ENCODE results near the gene FAM222A. TPM values are rescaled to one million over a fixed set of nuclear protein-coding genes. Genes with fewer than 3 reads are reported as not detected.

FAM222A gene
- total RNA-seq, 4 donors from 2014 or later: 1.4 to 3.0 (median 1.8) TPM

GRCh38 chr12:109735825-109736551 is 22.4 kb downstream of the FAM222A start:
- H3K9me3 ChIP-seq: no peaks in the 10 kb centered on the region
- DNase-seq: peak; percentile 4
- H3K36me3 ChIP-seq: no peaks in the 10 kb centered on the region
- no peaks in the 10 kb centered on the region for H3K4me1 ChIP-seq
- no peak overlapping the region for H3K4me3 ChIP-seq
- no peak overlapping the region for H3K27ac ChIP-seq
- in situ Hi-C loops (cut with MboI; ENCODE audit: low pct_ligation_motif_present in 1 of 4, low pct_unique_long_range_greater_than_20kb in 1 of 4, low sequenced_read_pairs in 3 of 4): no loop called here
- no peak for TF ChIP-seq POLR2A (IDR thresholded peaks at IDR 0.05)
- no peak for TF ChIP-seq CTCF (IDR thresholded peaks at IDR 0.05)
- no peak for TF ChIP-seq EP300 (IDR thresholded peaks at IDR 0.05; ENCODE audit: low read depth)
- no peak for TF ChIP-seq POLR2AphosphoS5 (IDR thresholded peaks at IDR 0.05)
- intact Hi-C loops (cut with DNase I; ENCODE audit: low total_unique reads): no loop called here
- WGBS, 2 donors (ENCODE audit: low coverage in 1 of 2): 67 to 69% methylated on average over 3 to 9 of the region's 9 CpGs
- H3K27me3 ChIP-seq: no peaks in the 10 kb centered on the region

- no peaks in the 10 kb centered on the region for H3K36me3 ChIP-seq
- no peaks in the 10 kb centered on the region for H3K9me3 ChIP-seq
- no peak overlapping the region for H3K4me3 ChIP-seq
- in situ Hi-C loops (cut with MboI; ENCODE audit: low pct_ligation_motif_present in 1 of 4, low pct_unique_long_range_greater_than_20kb in 1 of 4, low sequenced_read_pairs in 3 of 4) (no loop called here), intact Hi-C loops (cut with DNase I; ENCODE audit: low total_unique reads) (no loop called here)
- H3K27ac ChIP-seq: no peak overlapping the region
- WGBS, 2 donors (ENCODE audit: low coverage in 1 of 2): 49 to 100% methylated on average over 1 to 12 of the region's 12 CpGs
- H3K4me1 ChIP-seq: no peaks in the 10 kb centered on the region
- DNase-seq: no peak
- TF ChIP-seq CTCF (IDR thresholded peaks at IDR 0.05) (no peak), EP300 (IDR thresholded peaks at IDR 0.05; ENCODE audit: low read depth) (no peak), POLR2A (IDR thresholded peaks at IDR 0.05) (no peak), POLR2AphosphoS5 (IDR thresholded peaks at IDR 0.05) (no peak)
- no peaks in the 10 kb centered on the region for H3K27me3 ChIP-seq
Observed at GRCh38 chr12:109736552-109737108, 23.0 kb downstream of the FAM222A start.

- H3K9me3 ChIP-seq: no peaks in the 10 kb centered on the region
- in situ Hi-C loops (cut with MboI; ENCODE audit: low pct_ligation_motif_present in 1 of 4, low pct_unique_long_range_greater_than_20kb in 1 of 4, low sequenced_read_pairs in 3 of 4): no loop called here
- no peak for TF ChIP-seq EP300 (IDR thresholded peaks at IDR 0.05; ENCODE audit: low read depth)
- no peak for TF ChIP-seq CTCF (IDR thresholded peaks at IDR 0.05)
- no peak for TF ChIP-seq POLR2A (IDR thresholded peaks at IDR 0.05)
- TF ChIP-seq POLR2AphosphoS5 (IDR thresholded peaks at IDR 0.05): no peak
- H3K4me1 ChIP-seq: no peaks in the 10 kb centered on the region
- 58% methylated on average over 1 of the region's 1 CpG; no CpG with 5 or more reads in 1 of the 2 donors for WGBS, 2 donors (ENCODE audit: low coverage in 1 of 2)
- no peaks in the 10 kb centered on the region for H3K27me3 ChIP-seq
- H3K4me3 ChIP-seq: no peak overlapping the region
- no peaks in the 10 kb centered on the region for H3K36me3 ChIP-seq
- H3K27ac ChIP-seq: no peak overlapping the region
- no peak for DNase-seq
- intact Hi-C loops (cut with DNase I; ENCODE audit: low total_unique reads): no loop called here
Observed at GRCh38 chr12:109737126-109737525, 23.5 kb downstream of the FAM222A start.

- H3K27me3 ChIP-seq: no peaks in the 10 kb centered on the region
- intact Hi-C loops (cut with DNase I; ENCODE audit: low total_unique reads) (no loop called here), in situ Hi-C loops (cut with MboI; ENCODE audit: low pct_ligation_motif_present in 1 of 4, low pct_unique_long_range_greater_than_20kb in 1 of 4, low sequenced_read_pairs in 3 of 4) (no loop called here)
- no peak overlapping the region for H3K27ac ChIP-seq
- 46 to 60% methylated on average over 2 to 7 of the region's 7 CpGs for WGBS, 2 donors (ENCODE audit: low coverage in 1 of 2)
- H3K9me3 ChIP-seq: no peaks in the 10 kb centered on the region
- no peak for TF ChIP-seq EP300 (IDR thresholded peaks at IDR 0.05; ENCODE audit: low read depth)
- no peak for TF ChIP-seq CTCF (IDR thresholded peaks at IDR 0.05)
- TF ChIP-seq POLR2A (IDR thresholded peaks at IDR 0.05): no peak
- no peak for TF ChIP-seq POLR2AphosphoS5 (IDR thresholded peaks at IDR 0.05)
- H3K4me1 ChIP-seq: no peaks in the 10 kb centered on the region
- no peak overlapping the region for H3K4me3 ChIP-seq
- H3K36me3 ChIP-seq: no peaks in the 10 kb centered on the region
- no peak for DNase-seq
Observed at GRCh38 chr12:109737631-109738030, 24.0 kb downstream of the FAM222A start.
